ENCODE results near the gene CRK. TPM values are rescaled to one million over a fixed set of nuclear protein-coding genes. Genes with fewer than 3 reads are reported as not detected.

Gene CRK
- total RNA-seq, result 59.6 TPM

- DNase-seq (ENCODE audit: low spot score) (peak; percentile 99), ATAC-seq (peak; percentile 98)
- intact Hi-C loops (cut with DNase I), result no loop called here
Observed at GRCh38 chr17:1455797-1456599, at the start of gene CRK. Gene CRK, minus strand, starts transcription at chr17:1456232. Its CDS starts 115 bp downstream, at chr17:1456117.

- intact Hi-C loops (cut with DNase I), result no loop called here
- ATAC-seq (no peak), DNase-seq (ENCODE audit: low spot score) (no peak)
Observed at GRCh38 chr17:1505586-1505985, 49.6 kb upstream of the CRK start.

GRCh38 chr17:1504866-1505265 is 48.8 kb upstream of the CRK start:
- intact Hi-C loops (cut with DNase I), result no loop called here
- ATAC-seq (no peak), DNase-seq (ENCODE audit: low spot score) (no peak)

GRCh38 chr17:1503699-1504098 is 47.7 kb upstream of the CRK start:
- intact Hi-C loops (cut with DNase I), result no loop called here
- DNase-seq (ENCODE audit: low spot score) (no peak), ATAC-seq (no peak)

- ATAC-seq (no peak), DNase-seq (ENCODE audit: low spot score) (no peak)
- intact Hi-C loops (cut with DNase I), result no loop called here
Observed at GRCh38 chr17:1498869-1499268, 42.8 kb upstream of the CRK start.

- ATAC-seq, result no peak
- DNase-seq (ENCODE audit: low spot score), result no peak
- intact Hi-C loops (cut with DNase I), result no loop called here
Observed at GRCh38 chr17:1498233-1498632, 42.2 kb upstream of the CRK start.

- ATAC-seq (no peak), DNase-seq (ENCODE audit: low spot score) (no peak)
- intact Hi-C loops (cut with DNase I), result no loop called here
Observed at GRCh38 chr17:1497831-1498230, 41.8 kb upstream of the CRK start.

GRCh38 chr17:1496869-1497268 is 40.8 kb upstream of the CRK start:
- ATAC-seq (no peak), DNase-seq (ENCODE audit: low spot score) (no peak)
- intact Hi-C loops (cut with DNase I), result no loop called here

GRCh38 chr17:1495265-1495989 is 39.4 kb upstream of the CRK start:
- no peak for ATAC-seq
- DNase-seq (ENCODE audit: low spot score), result peak; percentile 57
- intact Hi-C loops (cut with DNase I), result no loop called here

- ATAC-seq (no peak), DNase-seq (ENCODE audit: low spot score) (peak; percentile 55)
- intact Hi-C loops (cut with DNase I), result no loop called here
Observed at GRCh38 chr17:1494736-1495253, 38.8 kb upstream of the CRK start.

GRCh38 chr17:1494203-1494602 is 38.2 kb upstream of the CRK start:
- intact Hi-C loops (cut with DNase I), result no loop called here

GRCh38 chr17:1493291-1493980 is 37.4 kb upstream of the CRK start:
- ATAC-seq (no peak), DNase-seq (ENCODE audit: low spot score) (no peak)
- intact Hi-C loops (cut with DNase I), result no loop called here

More at GRCh38 chr17:1494203-1494602, 38.2 kb upstream of the CRK start:
- DNase-seq (ENCODE audit: low spot score) (peak; percentile 50), ATAC-seq (no peak)

- intact Hi-C loops (cut with DNase I), result no loop called here
- peak; percentile 4 for ATAC-seq
- DNase-seq (ENCODE audit: low spot score), result no peak
Observed at GRCh38 chr17:1492249-1493206, 36.5 kb upstream of the CRK start, which contains the start of gene MYO1C. Gene MYO1C, minus strand, starts transcription at chr17:1492686. Its CDS starts 199 bp downstream, at chr17:1492487.

GRCh38 chr17:1491443-1492248 is 35.6 kb upstream of the CRK start:
- ATAC-seq, result peak; percentile 39
- intact Hi-C loops (cut with DNase I), result no loop called here
- DNase-seq (ENCODE audit: low spot score), result peak; percentile 84

- DNase-seq (ENCODE audit: low spot score) (peak; percentile 88), ATAC-seq (peak; percentile 23)
- intact Hi-C loops (cut with DNase I), result no loop called here
Observed at GRCh38 chr17:1490643-1491442, 34.8 kb upstream of the CRK start.

GRCh38 chr17:1488826-1489270 is 32.8 kb upstream of the CRK start:
- no peak for ATAC-seq
- intact Hi-C loops (cut with DNase I), result no loop called here
- DNase-seq (ENCODE audit: low spot score), result no peak
